GM19372 (cell line): ENCODE data around the gene SELENOI.

Experiments
- ATAC-seq: cut with Tn5 transposase; IDR thresholded peaks from one replicate; pipeline ENCODE4 v1.9.1; 2021; ENCODE audit warnings: mild to moderate bottlenecking, low read depth, moderate library complexity; ENCODE audit not compliant: unreplicated experiment

Gene SELENOI

DNA sequence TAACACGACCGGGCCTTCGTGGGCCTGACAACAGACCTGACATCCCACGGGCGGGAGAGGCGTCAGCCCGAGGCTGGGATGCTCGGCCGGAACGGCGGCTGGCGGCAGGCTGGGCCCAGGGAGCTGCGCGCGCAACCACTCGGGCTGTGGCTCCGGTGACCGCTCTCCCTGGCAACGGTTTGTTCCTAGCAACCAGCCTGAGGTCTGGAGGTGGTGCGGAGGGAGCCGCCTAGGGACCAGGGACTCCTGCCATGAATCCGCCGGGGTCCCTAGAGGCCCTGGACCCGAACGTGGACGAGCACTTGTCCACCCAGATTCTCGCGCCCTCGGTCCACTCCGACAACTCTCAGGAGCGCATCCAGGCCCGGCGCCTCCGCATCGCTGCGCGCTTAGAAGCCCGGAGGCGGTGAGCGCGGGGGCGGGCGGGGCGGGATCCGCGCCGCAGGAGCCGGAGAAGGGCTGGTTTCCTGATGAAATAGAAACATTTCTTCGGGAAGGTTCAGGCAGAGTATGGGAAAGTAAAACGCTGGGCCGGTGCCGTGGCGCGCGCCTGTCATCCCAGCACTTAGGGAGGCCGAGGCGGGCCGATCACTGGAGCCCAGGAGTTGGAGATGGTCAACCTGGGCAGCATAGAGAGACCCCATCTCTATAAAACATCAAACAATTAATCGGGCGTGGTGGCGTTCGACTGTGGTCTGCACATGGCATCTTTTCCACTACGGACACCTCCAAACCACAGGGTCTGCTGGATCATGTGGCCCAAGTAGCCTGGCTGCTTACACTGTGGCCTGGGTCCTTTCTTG lies 56.0 kb downstream of the SELENOI start, which contains the start of gene DRC1:
TSS of gene DRC1 (plus strand) at position 182 of the 803 bp plus-strand sequence. CDS start at position 252, 70 bp downstream.
- no peak for ATAC-seq

DNA sequence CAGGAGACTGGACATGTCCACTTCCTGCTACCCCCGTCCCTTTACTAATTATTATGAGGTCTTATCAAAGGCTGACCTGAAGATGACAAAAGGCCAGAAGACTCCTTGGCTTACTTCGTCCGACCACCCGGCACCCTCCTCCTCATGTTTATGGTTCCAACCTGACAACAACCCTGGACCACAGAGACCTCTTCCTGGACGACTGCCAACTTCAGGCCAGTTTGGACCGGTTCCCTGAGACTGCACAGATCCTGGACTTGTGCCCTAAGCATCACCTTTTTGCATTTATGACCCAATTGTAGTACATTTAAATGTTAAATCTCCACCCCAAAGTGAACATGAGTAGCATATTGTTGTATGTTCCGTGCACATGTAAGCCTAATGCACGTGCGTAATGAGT lies 61.6 kb downstream of the SELENOI start:
- ATAC-seq = no peak

DNA sequence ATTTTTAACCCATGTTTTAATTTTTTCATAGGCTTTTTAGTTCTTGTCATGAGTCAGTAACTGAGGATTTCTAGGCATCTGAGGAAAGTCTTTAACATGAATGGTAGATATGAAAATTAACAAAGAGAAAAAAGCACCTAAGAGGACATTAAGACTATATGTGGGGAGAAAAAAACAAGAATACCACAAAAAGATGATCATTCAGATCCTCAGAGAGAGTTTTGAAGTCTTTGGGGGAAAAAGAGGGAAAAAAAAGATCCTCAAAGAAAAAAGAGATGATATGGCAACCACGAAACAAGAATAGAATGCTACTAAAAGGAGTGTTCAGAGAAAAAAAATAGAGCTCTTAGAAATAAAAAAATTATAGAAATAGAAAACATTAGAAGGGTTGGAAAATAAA lies 63.8 kb downstream of the SELENOI start:
- no peak for ATAC-seq

DNA sequence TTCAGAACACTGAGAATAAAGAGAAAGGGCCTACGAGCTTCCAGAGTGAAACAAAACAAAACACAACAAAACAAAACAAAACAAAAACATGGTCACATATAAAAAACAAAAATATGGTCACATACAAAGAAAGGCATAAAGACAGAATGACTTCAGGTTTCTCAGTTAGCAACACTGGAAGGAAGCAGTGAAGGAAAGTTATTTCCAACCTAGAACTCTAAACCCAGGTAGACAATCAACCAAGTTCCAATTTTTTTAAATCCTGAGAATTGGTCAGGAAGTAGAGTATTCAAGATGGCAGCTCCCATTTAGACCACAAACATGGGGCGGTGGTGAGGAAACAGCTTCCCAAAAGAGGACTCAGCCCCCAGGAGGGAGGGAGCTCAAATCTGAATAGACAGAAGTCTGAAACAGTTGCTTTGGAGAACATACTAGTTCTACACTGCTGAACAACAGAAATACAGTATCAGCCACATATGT lies 64.9 kb downstream of the SELENOI start:
- ATAC-seq = no peak

DNA sequence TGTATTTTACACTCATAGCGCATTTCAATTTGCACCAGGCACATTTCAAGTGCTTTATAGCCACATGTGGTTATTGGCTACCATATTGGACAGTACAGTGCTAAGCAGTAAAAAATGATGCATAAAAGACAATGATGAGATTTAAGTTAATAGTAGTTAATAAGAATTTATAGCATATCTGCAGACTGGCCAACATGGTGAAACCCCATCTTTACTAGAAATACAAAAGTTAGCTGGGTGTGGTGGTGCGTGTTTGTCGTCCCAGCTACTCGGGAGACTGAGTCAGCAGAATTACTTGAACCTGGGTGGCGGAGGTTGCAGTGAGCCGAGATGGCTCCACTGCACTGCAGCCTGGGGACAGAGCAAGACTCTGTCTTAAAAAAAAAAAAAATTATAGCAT lies 65.5 kb downstream of the SELENOI start:
- ATAC-seq = no peak

DNA sequence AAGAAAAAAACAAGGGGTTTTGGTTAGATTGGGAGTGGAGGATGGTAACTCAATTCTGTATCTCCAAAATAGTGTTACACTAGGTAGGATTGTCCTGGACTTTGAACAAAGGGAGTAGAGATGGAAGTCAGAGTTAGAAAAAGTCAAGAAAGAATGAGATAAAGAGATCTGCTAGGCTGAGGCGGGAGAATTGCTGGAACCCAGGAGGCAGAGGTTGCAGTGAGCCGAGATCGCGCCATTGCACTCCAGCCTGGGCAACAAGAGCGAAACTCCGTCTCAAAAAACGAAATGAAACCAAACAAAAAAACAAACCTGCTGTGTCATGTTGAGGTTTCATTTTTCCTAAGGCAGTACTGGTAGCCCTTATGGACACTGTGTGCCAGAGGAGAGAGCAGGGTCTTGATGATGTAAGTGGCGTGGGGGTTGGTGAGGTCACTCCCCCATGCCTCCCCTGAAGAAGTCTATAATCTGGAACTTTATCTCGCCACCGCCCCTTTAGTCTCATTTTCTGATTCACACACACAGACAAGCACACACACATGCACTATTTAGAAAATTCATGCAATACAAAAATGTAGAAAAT lies 66.2 kb downstream of the SELENOI start:
- no peak for ATAC-seq

DNA sequence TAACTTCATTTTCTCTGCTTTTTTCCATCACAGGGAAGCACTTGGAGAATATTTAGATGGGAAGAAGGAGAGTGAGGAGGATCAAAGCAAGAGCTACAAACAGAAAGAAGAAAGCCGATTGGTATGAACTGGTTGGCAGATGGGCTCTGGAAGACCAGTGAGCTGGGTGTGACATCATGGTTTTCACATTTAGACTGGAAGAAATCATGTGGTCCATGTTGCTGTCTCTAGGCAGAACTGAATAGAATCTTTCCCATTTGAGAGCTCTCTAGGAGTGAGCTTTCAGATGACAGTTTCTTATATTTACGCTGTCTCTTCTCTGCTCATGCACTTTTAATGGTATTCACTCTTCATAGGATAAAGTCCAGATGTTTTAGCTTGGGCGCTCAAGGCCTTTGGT lies 68.4 kb downstream of the SELENOI start:
- ATAC-seq = no peak

DNA sequence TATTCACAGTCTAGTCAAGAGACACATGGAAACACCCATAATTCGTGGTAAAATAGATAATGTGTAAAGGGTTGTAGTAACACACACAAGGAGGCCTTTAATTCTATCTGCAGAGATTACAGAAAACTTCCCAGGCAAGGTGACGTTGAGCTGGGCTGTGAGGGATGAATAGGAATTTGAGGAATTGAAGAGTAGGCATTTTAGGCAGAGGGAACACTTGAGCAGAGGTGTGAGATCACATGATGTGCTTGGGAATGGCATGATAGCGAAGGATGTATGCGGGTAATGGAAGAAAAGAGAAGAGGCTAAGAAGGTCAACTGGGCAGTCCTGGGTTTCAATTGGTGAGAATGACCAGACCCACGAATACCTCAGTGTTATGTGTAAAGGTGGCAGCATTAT lies 76.0 kb downstream of the SELENOI start:
- no peak for ATAC-seq

DNA sequence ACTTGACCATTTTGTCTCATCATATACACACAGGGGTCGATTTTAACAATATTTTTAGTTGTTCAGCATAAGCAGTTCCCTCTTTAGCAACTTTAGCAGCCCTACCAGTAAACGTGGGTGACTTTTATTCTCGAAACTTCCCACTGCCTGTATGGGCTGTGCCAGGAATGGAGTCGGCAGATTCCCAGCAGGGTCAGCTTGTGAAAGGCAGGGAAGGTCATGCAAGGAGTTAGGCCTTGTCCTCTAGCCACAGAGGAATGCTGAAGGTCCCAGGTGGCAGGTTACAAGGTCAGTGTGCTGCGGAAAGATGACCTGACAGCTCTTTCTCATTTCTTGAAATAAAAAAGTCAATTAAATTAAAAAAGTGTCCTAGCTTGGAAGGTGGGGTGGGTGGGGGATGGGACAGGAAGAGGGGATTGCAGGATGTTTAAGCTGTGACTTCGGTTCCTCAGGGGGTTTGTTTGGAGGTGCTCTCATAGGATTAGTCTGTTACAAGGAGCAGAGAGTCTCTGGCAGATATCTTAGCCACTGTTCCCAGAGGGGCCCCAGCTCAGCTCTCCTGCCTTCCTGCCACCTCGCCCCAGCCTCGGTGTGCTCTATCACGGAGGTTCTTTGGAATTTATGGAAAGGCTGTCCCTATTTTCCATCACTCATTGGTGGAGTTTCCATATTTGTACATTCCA lies 77.1 kb downstream of the SELENOI start:
- ATAC-seq = no peak

DNA sequence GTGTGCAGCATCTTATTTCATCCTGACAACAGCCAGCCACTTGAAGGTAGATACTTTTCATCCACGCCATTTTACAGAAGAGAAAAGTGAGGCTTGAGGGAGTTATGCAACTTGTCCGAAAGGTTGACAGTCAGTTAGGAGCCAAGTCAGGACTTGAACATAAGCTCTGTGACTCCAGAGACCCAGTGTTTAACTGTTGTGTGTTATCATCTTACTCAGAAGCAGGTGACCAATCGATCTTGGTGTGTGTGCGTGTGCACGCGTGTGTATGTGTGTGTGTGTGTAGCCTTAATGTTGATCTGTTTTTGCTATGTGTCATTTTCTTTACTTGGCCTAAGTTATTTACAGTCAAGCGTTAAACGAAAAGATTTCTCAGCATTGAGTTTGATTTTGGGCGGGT lies 77.8 kb downstream of the SELENOI start:
- no peak for ATAC-seq

DNA sequence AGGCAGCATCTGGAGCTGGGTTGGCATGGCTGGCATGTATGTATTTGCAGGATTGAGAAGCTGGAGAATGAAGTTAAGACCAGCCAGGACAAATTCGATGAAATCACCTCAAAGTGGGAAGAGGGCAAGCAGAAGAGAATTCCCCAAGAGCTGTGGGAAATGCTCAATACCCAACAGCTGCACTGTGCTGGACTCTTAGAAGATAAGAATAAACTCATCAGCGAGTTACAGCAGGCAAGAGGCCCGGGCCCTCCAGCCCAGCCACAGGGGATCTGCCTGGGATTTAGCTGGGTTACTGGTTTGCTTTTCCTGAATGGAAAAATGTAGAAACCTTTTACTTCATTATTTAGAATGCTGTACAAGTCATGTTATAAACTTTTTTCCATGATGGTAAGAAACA lies 78.3 kb downstream of the SELENOI start:
- ATAC-seq = no peak

DNA sequence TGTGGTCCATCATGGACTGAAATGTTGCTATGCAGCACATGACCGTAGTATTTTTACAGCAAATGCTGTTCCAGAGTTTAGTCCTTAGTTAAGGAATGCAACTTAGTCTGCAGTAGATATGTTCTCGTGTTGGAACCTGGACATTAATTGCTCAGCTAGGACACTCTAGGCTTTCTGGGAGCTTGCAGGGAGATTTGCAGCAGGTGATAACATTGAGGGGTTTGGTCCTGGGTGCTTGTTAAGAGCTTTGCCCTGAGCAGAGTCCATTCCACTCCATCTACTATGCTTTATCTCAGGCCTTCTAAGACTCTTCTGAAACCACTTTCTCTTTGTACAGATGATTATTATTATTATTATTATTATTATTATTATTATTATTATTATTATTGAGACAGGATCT lies 82.9 kb downstream of the SELENOI start:
- ATAC-seq = no peak

DNA sequence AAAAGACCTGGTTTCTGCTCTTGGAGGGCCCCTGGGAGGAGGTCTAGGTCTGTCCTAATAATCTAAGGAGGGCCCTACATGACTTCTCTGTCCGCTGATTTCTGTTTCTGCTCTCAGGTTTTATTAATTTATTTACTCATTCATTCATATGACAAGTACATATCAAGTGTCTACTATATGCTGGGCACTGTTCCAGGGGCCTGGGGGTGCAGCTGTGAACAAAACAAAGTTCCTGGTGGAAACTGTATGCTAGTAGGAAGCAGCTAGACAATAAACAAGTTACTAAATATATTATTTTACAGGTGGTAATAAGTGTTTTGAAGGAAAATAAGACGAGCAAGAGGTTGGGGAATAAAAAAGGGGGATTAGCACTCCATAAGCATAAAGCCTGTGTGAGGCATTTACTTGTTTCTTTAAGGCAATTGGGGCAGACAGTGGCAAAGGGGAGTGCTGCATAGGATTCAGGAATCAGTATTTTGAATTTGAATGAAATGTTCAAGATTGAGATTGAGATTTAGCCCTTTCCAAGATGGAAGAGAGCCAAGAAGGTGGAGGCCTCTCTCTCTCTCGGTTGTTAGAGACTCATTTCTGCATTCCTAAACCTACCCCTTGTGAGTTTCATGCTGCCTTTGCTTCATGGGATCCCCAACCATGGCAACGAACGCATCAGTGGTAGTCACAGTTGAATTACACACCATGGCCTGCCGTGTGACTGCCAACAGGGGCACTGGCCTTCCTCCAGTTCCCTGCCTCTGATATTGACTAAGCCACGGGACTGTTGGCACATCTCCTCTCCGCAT lies 84.0 kb downstream of the SELENOI start:
- ATAC-seq = no peak

DNA sequence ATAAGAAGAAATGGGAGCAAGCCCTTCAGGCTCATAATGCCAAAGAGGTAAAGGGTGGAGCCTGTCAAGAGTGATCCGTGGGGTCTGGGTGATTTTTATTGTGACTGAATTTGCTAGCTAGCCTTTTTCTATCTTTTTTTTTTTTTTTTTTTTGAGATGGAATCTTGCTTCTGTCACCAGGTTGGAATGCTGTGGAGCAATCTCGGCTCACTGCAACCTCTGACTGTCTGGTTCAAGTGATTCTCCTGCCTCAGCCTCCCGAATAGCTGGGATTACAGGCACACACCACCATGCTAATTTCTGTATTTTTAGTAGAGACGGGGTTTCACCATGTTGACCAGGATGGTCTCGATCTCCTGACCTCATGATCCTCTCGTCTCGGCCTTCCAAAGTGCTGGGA lies 84.9 kb downstream of the SELENOI start:
- ATAC-seq = no peak

DNA sequence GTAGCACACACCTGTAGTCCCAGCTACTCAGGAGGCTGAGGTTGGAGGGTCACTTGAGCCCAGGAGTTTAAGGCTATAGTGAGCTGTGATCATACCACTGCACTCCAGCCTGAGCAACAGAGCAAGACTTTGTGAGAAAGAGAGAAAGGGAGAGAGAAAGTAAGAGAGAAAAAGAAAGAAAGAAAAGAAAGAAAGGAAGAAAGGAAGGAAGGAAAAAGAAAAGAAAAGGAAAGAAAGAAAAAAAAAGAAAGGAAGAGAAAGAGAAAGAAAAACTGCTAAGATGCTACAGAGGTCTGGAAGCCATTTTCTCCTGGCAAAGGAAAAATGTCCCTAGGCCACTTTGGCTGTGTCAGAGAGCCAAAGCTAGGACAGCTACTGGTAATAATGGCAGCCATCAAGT lies 86.4 kb downstream of the SELENOI start:
- ATAC-seq = no peak

DNA sequence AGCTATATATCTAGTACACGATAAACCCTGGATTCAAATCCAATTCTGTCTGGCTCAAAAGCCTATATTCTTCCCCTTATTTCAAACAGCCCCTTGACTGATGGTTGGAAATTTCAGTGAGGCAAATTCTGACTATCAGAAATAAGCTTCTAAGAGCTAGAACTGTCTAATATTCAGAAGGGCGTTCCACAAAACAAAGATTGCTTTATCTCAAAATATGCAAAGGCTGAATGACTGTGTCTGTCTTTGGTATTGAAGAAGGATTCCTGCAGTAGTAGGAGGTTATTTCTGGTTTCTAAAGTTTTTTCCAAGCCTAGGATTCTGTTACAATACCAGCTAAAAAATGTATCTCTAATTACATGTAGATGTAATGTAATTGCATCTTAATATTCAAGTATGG lies 86.9 kb downstream of the SELENOI start:
- no peak for ATAC-seq

DNA sequence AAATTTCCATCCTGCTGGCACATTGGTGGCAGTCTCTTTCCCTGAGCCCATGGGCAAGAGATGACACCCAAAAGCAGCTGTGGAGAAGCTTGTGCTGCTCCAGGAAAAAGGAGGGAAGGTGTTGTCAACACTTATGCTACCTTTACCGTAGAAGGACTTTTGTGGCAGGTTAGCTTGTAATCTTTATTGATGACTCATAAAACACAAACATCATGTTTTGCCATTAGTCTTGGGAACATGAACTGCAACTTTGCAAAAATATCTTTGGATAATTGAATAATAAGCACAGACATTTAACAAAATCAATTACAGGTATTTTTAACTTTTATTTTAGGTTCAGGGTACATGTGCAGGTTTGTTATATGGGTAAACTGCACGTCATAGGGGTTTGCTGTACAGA lies 89.2 kb downstream of the SELENOI start:
- ATAC-seq = no peak

DNA sequence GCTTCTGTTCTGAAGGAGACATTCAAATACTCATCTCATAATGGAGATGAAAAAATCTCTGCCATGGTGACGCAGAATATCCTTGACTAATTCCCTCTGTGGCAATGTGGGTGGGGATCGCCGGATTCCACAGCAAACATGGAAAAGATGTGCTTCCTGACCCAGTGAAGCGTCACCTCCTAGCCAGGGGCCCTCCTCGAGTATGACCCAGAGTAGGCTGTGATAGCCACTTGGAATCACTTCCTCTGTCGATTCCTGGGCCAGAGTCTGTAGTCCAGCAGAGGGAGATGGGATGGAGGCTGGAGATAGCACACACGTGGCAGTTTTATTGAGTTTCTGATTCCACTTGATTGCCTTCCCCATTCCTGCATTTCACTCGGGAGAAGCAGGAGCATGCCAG lies 92.6 kb downstream of the SELENOI start:
- no peak for ATAC-seq

DNA sequence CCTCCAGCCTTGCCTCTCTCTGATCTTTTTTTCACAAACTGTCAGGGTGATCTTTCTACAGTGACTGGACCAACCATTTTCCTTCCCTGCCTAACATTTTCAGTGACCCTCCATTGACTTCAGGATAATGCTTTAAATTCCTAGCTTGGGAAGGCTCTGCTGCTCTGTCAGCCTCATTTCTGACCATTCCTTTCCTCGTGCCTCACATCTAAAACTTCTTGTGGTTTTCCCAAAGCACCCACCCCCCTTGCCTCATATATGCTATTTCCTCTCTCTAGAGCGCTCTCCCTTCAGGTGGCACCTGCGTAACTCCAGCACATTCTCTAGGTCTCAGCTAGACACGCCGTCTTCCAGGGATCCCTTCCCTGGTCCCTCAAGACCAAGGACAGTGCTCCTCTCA lies 93.0 kb downstream of the SELENOI start:
- ATAC-seq = no peak

DNA sequence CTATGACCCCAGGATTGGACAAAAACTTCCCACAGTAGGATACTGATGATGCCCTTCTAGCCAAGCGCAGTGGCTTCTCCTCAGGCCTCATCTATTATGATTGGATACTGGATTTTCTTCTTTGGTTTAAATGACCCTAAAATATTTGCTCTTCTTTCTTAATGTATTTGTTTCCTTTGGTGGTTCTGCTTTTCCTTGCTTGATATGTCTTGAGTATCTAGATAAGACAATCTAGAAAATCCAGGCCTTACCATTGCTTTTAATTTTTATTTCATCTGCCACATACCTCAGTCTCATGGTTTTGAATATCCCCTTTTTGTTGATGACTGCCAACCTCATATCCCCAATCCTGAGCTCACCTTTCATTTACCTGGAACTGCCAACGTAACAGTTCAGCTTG lies 96.4 kb downstream of the SELENOI start:
- no peak for ATAC-seq

DNA sequence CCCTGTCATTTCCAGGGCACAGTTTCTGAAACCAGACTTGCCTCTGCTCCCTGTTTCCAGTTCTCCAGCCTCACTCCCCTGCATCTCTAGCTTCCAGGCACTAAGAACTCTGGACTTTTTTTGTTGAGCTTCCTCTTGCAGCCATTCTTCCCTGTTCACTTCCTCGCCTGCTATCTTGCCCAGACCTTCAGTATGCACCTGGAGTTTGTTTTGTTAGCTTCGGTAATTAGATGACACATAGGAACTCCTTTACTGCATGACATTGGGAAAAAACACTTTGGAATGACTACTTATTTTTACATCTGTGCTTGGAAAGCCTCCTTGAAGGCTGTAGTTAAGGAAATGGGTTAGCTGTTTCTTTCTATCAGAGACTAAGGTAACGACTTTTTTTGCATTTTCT lies 96.8 kb downstream of the SELENOI start:
- ATAC-seq = no peak
